Heart right ventricle (tissue), 16 donors: ENCODE results near the gene NATD1. TPM values are rescaled to one million over a fixed set of nuclear protein-coding genes. Genes with fewer than 3 reads are reported as not detected.

Experiments used
- ATAC-seq, 8 donors: fragments of 200-7000 bp; cut with Tn5 transposase; one replicate each; pipeline ENCODE4 v1.9.1; 2020; ENCODE audit warnings: mild to moderate bottlenecking in 8 of 8, moderate library complexity in 8 of 8, moderate number of reproducible peaks in 1 of 8
- DNase-seq, 2 donors: peaks; one replicate each; pipeline ENCODE4 v3.0.0-alpha.2; 2020
- H3K27ac ChIP-seq, 10 donors: fragments of 200-600 bp; sonication (generic) in 2 of 10; one replicate each; pipeline versions ENCODE4 v1.5.0 to v1.8.0; 2020 to 2022; ENCODE audit warnings: mild to moderate bottlenecking in 3 of 10
- H3K27me3 ChIP-seq, 7 donors: fragments of 200-600 bp; one replicate each; pipeline ENCODE4 v1.8.0; 2021 to 2022; ENCODE audit warnings: mild to moderate bottlenecking in 2 of 7
- H3K36me3 ChIP-seq, 9 donors: fragments of 200-600 bp; sonication (generic) in 1 of 9; one replicate each; pipeline versions ENCODE4 v1.5.0 to v1.8.0; 2020 to 2022; ENCODE audit warnings: mild to moderate bottlenecking in 2 of 9
- H3K4me1 ChIP-seq, 9 donors: fragments of 200-600 bp; sonication (generic) in 1 of 9; one replicate each; pipeline versions ENCODE4 v1.5.0 to v1.8.0; 2020 to 2022; ENCODE audit warnings: mild to moderate bottlenecking in 4 of 9
- H3K4me3 ChIP-seq, 10 donors: fragments of 200-600 bp; sonication (generic) in 2 of 10; one replicate each; pipeline versions ENCODE4 v1.5.0 to v1.8.0; 2020 to 2022; ENCODE audit warnings: mild to moderate bottlenecking in 7 of 10, moderate library complexity in 2 of 10
- H3K9me3 ChIP-seq, 11 donors: fragments of 200-600 bp in 10 of 11; sonication (generic) in 2 of 11; one replicate each; pipeline versions ENCODE4 v1.5.0 to v1.8.0; 2013 to 2022; ENCODE audit warnings: mild to moderate bottlenecking in 2 of 11, control low read depth in 1 of 11, moderate library complexity in 1 of 11
- WGBS, 2 donors: extraction: QIAGEN DNeasy Blood & Tissue Kit; methylation state at CpG; one replicate each; pipeline ENCODE4 v1.1.7; 2013; ENCODE audit warnings: inconsistent platforms in 1 of 2; 5-methylcytosine and 5-hydroxymethylcytosine counted together
- intact Hi-C, 10 donors: fragments of 100-400 bp; cut with DNase I; formaldehyde crosslinking; loops; one replicate each; pipeline versions ENCODE4 v1.11.1 to v1.14.2; 2022
- polyA plus RNA-seq, 2 donors: library from polyadenylated mRNA; stranded (reverse); fragments of 200-250 nt; gene quantifications; one replicate each; pipeline ENCODE4 v1.2.3, GENCODE V29; 2013
- total RNA-seq, 10 donors: library from RNA; stranded (reverse); fragmentation: NEBNext Ultra II Directional in 3 of 10; extraction: Animal tissue kit (Norgen Biotek cat#: 25700) in 3 of 10; gene quantifications; one replicate each; pipeline versions ENCODE4 v1.2.1 to v1.2.4, GENCODE V29; 2021 to 2023
- TF ChIP-seq, protein P1 (sequence below), 9 donors: fragments of 200-600 bp; sonication (generic) in 2 of 9; IDR thresholded peaks; one replicate each; pipeline versions ENCODE4 v1.5.0 to v1.8.0; 2021 to 2022; ENCODE audit warnings: antibody characterized with exemption in 9 of 9, mild to moderate bottlenecking in 5 of 9, moderate library complexity in 1 of 9
- donor health status: Arrhythmogenic right ventricular cardiomyopathy.
- donor health status: ischemic (EF 13 %, LVEDD 7.1; RV severe dilation, severe dysfunction).
- donor health status: healthy with polysubstance abuse.
- donor health status: DM: no; HTN: yes; CAD: no.
- donor health status: DM: no; HTN: no; CAD: no.
- donor health status: ischemic (EF 25% LVEDD 6.9; RV normal size, moderate dysfunction).
- donor health status: ischemic (EF 25% LVEDD 5.7; RV mildly dilated, moderate dysfunction).
- donor health status: healthy.
- donor health status: DM: yes; HTN: yes; CAD: no.
- donor health status: Ischemic cardiomyopathy.
- donor health status: ischemic (EF 35%, LVEDD 5.7; RV mildly dilated, moderate dysfunction).
- donor health status: nonischemic (EF 11% LVEDD 7.7; RV severe dilation, severe dysfunction).
- donor health status: DM: yes; HTN: yes; CAD: no.
- donor health status: PGD.
- donor health status: ischemic (EF 29% LVEDD 5.4; RV normal size, mild dysfunction).
- donor health status: nonischemic (EF 23%, LVEDD 6.1; RV moderate dilation, normal function).

NATD1 gene
- total and polyA plus RNA-seq, 12 donors = 3.1 to 23.1 (median 18.1) TPM

DNA sequence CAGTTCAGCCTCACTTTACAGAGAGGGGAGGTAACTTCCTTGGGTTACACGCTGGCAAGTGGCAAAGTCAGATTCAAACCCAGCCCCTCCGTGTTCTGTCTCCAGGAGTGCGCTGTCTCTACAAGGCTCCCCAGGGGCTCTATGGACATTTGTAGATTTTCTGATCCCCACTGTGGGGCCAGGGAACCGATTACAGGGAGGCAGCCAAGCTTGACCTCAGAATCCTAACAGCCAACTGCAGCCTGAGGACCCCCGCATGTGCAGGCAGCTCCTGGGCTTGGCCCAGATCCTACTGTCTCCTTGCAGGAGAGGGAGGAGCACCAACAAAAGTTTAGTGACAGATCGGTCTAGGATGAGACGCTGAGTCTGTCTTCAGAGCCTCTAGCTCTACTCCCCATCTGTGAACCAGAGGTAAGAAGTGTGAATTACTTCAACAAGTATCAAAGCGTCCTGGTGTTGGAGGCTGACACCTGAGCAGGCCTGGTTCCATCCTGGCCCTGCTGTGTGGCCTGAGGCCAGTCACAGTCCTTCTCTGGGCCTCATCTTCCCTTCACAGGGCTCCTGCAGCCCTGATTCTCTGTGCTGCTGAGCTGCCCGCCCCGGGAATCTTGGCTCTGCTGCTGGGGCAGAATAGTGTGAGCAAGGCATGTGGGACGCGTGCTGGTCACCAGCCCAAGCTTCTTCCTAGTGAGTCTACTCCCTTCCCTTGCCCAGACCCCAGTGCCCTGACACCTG, 9.2 kb upstream of the NATD1 start:
- no peaks in the 10 kb centered on the region for H3K36me3 ChIP-seq
- H3K27me3 ChIP-seq = peaks cover 0 to 5% (median 0%) of the 10 kb centered on the region in 7 donors
- TF ChIP-seq, protein P1, sequence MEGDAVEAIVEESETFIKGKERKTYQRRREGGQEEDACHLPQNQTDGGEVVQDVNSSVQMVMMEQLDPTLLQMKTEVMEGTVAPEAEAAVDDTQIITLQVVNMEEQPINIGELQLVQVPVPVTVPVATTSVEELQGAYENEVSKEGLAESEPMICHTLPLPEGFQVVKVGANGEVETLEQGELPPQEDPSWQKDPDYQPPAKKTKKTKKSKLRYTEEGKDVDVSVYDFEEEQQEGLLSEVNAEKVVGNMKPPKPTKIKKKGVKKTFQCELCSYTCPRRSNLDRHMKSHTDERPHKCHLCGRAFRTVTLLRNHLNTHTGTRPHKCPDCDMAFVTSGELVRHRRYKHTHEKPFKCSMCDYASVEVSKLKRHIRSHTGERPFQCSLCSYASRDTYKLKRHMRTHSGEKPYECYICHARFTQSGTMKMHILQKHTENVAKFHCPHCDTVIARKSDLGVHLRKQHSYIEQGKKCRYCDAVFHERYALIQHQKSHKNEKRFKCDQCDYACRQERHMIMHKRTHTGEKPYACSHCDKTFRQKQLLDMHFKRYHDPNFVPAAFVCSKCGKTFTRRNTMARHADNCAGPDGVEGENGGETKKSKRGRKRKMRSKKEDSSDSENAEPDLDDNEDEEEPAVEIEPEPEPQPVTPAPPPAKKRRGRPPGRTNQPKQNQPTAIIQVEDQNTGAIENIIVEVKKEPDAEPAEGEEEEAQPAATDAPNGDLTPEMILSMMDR (IDR thresholded peaks at IDR 0.05) = no peak
- no peak overlapping the region for H3K27ac ChIP-seq
- H3K4me1 ChIP-seq = peaks cover 0 to 14% (median 0%) of the 10 kb centered on the region in 9 donors
- DNase-seq (no peak), ATAC-seq (no peak)
- no peak overlapping the region for H3K4me3 ChIP-seq
- intact Hi-C loops = no loop called here
- no peaks in the 10 kb centered on the region for H3K9me3 ChIP-seq
- 77 to 81% methylated on average over 12 of the region's 12 CpGs for WGBS, 2 donors

DNA sequence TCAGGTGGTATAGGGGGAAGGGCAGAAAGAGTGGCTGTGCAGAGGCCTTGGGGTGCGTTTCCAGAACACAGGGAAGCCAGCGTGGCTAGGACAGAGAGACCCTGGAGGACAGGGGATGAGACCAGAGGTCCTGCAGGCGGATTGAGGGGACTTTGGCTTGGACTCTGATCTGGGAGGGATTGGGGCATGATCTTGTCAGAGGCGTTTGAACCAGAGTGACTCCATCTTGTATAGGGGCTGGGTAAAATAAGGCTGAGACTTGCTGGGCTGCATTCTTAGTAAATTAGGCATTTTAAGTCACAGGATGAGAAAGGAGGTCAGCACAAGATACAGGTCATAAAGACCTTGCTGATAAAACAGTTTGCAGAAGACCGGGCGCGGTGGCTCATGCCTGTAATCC, 5.4 kb upstream of the NATD1 start:
- WGBS, 2 donors = 92 to 93% methylated on average over 7 of the region's 7 CpGs
- Histone ChIP-seq H3K36me3 (no peaks in the 10 kb centered on the region), H3K9me3 (no peaks in the 10 kb centered on the region), H3K27me3 (no peaks in the 10 kb centered on the region), H3K4me1 (peaks cover 0 to 21% (median 6%) of the 10 kb centered on the region in 9 donors), H3K27ac (no peak overlapping the region), H3K4me3 (no peak overlapping the region)
- no peak for ATAC-seq
- no peak for DNase-seq
- intact Hi-C loops = loop anchor here in 2 of 10 donors (1.0 to 10.0 kb wide), 2 partner anchors 18 to 214 kb away; partner anchors contain the start of gene USP22 (in 1 of the 2)
- TF ChIP-seq, protein P1 (IDR thresholded peaks at IDR 0.05) = no peak

DNA sequence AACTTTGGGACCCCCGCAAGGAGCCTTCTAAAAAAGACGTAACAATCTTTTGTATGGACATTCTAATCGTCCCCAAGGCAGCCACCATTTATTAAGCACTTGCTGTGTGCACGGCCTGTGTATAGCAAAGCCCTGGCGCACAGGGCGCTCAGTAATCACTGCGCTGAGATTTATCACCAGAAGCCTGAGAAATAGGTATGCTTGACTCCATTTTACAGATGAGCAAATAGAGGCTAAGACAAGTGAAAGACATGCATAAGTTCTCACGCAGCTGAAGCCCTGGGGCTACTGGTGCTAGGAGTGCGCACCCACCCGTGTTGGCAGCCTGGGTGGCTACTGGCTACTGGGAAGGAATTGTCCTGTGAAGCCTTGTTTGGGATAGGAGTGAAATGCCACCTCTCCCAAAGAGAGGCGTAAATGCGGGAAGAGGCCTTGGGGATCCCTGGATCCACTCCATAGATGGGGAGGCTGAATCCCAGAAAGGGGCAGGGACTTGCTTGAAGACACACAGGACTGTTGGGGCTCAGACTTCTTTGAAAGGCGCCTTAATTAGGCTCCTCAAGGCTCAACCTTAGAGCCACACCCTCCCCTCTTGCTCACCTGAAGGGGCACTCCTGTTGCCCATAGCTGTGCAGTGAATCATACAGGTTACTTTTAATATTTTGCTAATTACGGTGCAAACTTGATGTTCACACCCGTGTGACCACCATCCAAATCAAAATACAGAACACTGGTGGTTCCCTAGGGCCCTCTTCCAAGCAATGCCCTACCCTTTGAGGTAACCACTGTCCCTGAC, 634 bp upstream of the NATD1 start:
- H3K27ac ChIP-seq = peak overlapping the region; percentile 62 to 88 (median 78)
- no peaks in the 10 kb centered on the region for H3K36me3 ChIP-seq
- H3K4me3 ChIP-seq = peak overlapping the region; percentile 49 to 82 (median 64)
- ATAC-seq (peak in 4 of 8 donors; percentile 2 to 13 (median 8)), DNase-seq (no peak)
- peaks cover 0 to 46% (median 30%) of the 10 kb centered on the region in 9 donors for H3K4me1 ChIP-seq
- H3K9me3 ChIP-seq = no peaks in the 10 kb centered on the region
- no peaks in the 10 kb centered on the region for H3K27me3 ChIP-seq
- intact Hi-C loops = loop anchor here in 2 of 10 donors (2.0 to 10.0 kb wide), 3 partner anchors 39 to 209 kb away; partner anchors contain the start of genes TMEM11 (in 2 of the 2) and USP22 (in 1 of the 2)
- WGBS, 2 donors = 42 to 44% methylated on average over 15 of the region's 15 CpGs
- TF ChIP-seq, protein P1 (IDR thresholded peaks at IDR 0.05) = no peak

DNA sequence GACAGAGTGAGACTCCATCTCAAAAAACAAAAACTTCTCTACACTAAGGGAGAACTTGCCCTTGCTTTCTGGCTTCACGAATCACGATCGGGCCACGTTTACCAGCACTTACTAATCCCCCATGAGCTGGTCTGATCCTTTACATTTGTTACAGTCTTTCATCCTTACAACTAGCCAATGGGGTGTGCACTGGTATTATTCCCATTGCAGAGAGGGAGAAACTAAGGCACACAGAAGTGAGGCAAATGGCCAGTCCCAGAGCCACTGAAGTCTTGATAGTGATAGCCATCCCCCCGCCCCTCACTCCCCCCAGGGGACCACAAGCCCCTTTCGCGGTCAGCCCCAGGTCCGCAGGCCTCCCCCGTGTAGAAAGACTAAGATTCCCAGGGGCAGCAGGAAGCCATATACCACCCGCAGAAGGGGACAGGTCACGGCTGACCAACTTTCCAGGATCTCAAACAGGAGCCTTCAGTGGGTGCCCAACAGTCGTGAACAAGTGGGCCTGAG, 868 bp downstream of the NATD1 start:
- TF ChIP-seq, protein P1 (IDR thresholded peaks at IDR 0.05) = no peak
- Histone ChIP-seq H3K27me3 (no peaks in the 10 kb centered on the region), H3K36me3 (no peaks in the 10 kb centered on the region), H3K4me1 (peaks cover 0 to 61% (median 38%) of the 10 kb centered on the region in 9 donors), H3K4me3 (peak overlapping the region; percentile 32 to 82 (median 64)), H3K27ac (peak overlapping the region; percentile 43 to 79 (median 72)), H3K9me3 (no peaks in the 10 kb centered on the region)
- intact Hi-C loops = loop anchor here in 2 of 10 donors (2.0 to 10.0 kb wide), 3 partner anchors 38 to 208 kb away; partner anchors contain the start of genes TMEM11 (in 2 of the 2) and USP22 (in 1 of the 2)
- no peak for ATAC-seq
- no peak for DNase-seq
- 20 to 24% methylated on average over 12 of the region's 12 CpGs for WGBS, 2 donors
